Stimulated activated CD8-positive, alpha-beta memory T cell treated with anti-CD3 and anti-CD28 coated beads, Interleukin-4, amount 100 ng/mL, for 48 hours (primary cell): ENCODE data around the gene ZNF3.
A peak's percentile ranks its signal among the peaks of the same experiment; 100 is the strongest.
"Not testable (repeated sequence)": the region's sequence is repeated elsewhere in the genome, so short reads cannot be mapped to it uniquely, and the experiment has no call there.

ENCODE experiments used
- DNase-seq: peaks from one replicate; pipeline ENCODE4 v3.0.0-alpha.2; 2020

The ZNF3 gene

DNA sequence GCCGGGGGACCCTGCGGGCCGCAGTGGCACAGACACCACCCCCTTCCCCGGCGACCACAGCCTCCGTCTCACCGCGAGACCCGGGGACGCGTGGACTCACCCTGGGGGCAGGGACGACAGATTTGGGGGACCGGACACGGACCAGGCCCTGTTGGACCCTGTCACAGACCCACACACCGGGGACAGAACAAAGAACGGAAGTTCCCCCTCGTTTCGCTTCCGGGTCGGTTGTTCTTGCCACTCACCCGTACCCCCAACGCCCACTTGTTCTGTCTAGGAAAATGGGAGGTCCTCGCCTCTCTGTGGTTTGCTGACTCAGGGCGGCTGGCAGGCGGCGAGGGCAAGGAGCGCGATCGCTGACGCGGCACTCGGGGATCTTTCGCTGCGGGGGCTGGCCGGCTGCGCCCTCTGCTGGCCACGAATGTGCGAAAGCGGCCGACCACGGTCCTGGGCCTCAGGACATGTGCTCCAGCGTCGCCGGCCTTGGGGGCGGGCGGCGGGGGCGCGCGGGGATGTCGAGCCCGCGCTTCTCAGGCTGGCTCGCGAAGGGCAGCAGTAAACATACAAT, at the start of gene ZNF3:
Gene ZNF3, minus strand, starts transcription at position 189 of the 568 bp plus-strand sequence. CDS start 4,366 bp downstream, outside the sequence.
- DNase-seq: peak; percentile 98

DNA sequence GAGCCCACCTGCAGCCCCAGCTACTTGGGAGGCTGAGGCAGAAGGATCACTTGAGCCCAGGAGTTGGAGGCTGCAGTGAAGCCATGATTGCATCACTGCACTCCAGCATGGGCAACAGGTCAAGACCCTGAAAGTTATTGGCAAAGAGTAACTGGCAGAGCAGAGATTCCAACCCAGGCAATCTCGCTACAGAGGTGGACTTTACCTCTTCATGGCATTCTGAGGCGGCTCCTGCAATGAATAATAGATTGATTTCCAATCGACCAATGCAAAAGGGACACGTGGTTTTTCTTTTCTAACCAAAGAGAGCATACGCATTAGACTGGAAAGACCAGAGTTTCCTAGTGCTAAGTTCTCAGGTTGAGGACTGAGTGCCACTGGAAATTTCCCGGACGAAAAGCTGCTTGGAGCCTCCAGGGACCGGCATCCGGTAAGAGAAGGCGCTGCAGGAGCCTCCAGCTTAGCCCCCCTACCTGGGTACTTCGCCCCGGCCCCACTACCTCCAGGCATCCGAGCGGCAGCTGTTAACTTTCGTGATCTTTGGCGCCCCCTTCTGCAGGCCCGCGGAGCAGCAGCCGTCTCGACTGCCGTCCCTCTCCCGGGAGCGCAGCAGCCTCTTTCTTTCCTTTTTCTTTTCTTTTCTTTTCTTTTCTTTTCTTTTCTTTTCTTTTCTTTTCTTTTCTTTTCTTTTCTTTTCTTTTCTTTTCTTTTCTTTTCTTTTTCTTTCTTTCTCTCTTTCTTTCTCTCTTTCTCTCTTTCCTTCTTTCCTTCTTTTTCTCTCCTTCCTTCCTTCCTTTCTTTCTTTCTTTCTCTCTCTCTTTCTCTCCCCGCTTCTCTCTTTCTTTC, 49.3 kb upstream of the ZNF3 start:
- peak; percentile 94 for DNase-seq

DNA sequence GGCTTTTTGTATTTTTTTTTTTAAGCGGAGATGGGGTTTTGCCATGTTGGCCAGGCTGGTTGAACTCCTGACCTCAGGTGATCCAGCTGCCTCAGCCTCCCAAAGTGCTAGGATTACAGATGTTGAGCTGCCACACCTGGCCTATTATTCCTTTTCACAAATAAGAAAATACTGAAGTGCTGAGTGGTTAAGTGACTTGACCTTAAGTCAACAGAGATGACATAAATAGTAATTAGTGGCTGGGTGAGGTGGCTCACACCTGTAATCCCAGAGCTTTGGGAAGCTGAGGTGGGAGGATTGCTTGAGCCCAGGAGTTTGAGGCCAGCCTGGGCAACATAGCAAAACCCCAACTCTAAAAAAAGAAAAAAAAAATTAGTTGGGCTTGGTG, 48.7 kb upstream of the ZNF3 start:
- not testable (repeated sequence) for DNase-seq

DNA sequence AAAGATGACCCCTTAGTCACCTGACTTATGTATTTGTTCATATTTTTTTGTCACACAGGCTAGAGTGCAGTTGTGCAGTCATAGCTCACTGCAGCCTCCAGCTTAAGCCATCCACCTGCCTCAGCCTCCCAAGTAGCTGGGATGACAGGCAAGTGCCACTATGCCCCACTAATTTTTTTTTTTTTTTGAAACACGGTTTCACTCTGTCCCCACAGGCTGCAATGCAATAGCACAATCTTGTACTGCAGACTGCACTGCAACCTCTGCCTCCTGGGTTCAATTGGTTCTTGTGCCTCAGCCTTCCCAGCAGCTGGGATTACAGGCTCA, 47.1 kb upstream of the ZNF3 start:
- no peak for DNase-seq

DNA sequence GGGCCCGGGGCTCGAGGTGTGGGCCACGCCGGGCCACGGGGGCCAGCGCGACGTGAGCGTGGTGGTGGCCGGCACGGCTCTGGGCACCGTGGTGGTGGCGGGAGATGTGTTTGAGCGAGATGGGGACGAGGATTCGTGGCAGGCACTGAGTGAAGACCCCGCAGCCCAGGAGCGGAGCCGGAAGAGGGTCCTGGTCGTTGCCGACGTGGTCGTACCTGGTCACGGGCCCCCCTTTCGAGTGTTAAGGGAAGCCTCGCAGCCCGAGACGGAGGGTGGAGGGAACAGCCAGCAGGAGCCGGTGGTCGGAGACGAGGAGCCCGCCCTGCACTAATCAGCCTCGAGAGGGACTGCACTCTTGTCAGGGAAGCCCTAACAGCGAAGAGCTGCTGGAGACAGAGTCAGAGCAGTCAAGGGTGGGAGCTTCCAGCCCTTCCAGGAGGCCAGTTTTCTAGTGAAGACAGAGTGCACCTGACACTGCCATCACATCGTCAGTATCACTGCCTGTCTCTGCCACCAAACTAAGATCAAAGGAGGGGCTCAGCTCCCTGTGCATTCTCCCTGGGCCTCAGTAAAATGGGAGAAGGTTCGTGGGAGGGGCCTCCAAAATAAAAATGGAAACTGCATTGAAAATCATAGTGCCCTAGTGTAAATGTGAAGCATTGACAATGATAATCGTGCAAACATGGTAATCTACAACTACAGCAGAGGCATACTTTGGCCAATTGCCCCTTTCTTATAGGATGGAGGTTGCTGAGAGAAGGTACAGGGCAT, 46.5 kb upstream of the ZNF3 start:
- DNase-seq: peak; percentile 43

DNA sequence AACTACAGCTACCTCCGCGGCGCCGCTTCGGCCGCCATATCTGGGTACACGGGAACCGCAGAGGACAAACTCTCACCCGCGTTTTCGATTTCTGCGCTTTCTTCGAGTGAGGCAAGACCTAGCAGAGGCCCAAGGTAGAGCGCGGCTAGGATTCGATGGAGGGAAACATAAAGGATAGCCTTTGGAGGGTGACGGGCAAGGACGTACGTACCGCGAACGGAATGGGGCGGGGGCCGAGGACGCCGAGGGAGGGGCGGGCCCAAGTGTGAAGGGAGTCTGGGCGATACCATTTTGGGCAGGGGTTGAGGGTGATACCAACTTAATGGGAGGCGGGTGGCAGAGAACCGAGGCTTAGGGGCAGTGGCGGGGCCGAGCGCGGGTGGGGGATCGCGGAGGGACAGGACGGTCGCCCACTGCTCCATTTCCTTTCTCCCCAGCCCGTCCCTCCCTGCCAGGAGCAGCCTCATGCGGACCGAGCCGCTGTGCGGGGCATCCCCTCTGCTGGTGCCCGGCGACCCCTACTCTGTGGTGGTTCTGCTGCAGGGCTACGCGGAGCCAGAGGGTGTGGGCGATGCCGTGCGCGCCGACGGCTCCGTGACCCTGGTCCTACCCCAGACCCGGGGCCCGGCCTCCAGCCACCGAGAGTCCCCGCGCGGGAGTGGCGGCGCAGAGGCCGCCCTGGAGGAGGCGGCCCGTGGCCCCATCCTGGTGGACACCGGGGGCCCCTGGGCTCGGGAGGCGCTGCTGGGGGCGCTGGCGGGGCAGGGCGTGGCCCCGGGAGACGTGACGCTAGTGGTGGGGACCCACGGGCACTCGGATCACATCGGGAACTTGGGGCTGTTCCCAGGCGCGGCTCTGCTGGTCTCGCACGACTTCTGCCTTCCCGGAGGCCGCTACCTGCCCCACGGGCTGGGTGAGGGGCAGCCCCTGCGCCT, 45.7 kb upstream of the ZNF3 start, which contains the start of gene MBLAC1:
Gene MBLAC1, plus strand, starts transcription at position 37 of the 935 bp plus-strand sequence. Its CDS starts 429 bp downstream, at position 466.
- peak; percentile 96 for DNase-seq

DNA sequence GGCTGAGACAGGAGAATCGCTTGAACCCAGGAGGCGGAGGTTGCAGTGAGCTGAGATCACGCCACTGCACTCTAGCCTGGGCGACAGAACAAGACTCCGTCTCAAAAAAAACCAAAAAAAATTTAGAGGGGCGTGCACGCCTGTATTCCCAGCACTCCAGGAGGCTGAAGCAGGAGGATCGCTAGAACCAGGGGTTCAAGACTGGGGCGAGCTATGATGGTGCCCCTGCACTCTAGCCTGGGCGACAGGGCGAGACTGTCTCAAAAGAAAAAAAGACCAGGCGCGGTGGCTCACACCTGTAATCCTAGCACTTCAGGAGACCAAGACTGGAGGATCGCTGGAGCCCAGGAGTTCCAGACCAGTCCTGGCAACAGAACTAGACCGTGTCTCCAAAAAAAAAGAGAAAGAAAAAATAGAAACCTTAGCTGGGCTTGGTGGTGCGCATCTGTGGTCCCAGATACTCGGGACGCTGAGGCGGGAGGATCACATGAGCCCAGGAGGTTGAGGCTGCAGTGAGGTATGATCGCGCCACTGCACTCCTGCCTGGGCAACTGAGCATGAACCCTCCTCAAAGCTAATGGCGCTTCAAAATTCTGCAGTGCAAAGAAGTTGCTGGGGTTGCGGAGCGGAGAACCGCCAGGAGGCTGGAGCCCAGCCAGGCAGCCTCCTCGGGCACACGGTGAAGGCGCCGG, 44.9 kb upstream of the ZNF3 start:
- DNase-seq: no peak

DNA sequence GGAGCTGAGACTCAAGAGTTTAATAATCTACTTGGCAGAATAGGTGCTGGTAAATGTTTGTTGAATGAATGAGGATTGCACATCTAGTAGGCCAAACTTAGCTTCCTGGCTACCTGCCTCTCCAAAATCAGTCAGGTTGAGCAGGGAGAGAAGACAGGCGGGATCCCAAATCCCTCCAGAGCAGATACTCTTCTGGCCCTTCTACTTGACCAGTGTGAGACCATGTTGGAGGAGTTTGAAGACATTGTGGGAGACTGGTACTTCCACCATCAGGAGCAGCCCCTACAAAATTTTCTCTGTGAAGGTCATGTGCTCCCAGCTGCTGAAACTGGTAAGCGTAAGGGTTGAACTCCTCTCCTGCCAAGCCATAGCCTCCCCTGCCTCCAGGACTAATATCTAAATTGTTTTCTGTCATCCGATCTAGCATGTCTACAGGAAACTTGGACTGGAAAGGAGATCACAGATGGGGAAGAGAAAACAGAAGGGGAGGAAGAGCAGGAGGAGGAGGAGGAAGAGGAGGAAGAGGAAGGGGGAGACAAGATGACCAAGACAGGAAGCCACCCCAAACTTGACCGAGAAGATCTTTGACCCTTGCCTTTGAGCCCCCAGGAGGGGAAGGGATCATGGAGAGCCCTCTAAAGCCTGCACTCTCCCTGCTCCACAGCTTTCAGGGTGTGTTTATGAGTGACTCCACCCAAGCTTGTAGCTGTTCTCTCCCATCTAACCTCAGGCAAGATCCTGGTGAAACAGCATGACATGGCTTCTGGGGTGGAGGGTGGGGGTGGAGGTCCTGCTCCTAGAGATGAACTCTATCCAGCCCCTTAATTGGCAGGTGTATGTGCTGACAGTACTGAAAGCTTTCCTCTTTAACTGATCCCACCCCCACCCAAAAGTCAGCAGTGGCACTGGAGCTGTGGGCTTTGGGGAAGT, 43.0 kb upstream of the ZNF3 start:
- DNase-seq: no peak

DNA sequence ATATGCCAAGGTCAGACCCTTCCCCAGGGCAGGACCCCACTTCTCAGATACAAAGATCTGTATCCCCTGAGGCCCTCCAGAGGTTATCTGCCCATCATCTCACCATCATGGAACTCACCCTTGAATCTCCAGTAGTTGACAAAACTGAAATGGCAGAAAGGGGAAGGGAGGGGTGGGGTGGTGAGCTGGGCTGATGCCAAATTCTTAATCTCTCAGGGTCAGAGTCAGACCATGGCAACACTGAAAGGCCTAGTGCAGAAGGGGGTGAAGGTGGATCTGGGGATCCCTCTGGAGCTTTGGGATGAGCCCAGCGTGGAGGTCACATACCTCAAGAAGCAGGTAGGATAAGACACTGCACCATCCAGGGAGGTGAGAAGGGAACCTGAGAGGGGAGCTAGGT, 41.0 kb upstream of the ZNF3 start:
- DNase-seq: no peak

DNA sequence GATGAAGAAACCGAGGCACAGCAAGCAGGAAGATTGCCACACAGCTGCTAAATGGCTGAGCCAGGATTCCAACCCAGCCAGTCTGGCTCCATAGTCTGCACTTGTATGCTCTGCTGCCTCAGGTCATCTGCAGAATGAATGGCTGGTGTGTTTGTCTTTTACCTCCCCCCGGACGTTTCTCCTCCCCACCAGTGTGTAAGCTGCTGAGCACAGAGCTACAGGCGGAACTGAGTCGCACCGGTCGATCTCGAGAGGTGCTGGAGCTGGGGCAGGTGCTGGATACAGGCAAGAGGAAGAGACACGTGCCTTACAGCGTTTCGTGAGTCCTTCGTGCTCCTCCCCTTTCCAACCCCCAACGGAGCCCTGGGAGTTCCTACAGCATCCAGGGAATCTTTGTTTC, 40.5 kb upstream of the ZNF3 start:
- DNase-seq: no peak

DNA sequence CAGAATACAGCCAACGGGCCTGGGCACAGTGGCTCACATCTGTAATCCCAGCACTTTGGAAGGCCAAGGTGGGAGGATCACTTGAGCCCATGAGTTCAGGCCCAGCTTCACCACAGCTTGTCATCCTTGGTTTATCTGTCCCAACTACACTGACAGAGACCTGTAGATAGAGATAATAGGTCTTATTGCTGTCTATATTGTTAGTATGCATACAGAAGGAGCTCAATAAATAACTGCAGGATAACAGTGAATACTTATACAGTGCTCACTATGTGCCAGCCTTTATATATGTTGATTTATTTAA, 39.2 kb upstream of the ZNF3 start:
- no peak for DNase-seq

DNA sequence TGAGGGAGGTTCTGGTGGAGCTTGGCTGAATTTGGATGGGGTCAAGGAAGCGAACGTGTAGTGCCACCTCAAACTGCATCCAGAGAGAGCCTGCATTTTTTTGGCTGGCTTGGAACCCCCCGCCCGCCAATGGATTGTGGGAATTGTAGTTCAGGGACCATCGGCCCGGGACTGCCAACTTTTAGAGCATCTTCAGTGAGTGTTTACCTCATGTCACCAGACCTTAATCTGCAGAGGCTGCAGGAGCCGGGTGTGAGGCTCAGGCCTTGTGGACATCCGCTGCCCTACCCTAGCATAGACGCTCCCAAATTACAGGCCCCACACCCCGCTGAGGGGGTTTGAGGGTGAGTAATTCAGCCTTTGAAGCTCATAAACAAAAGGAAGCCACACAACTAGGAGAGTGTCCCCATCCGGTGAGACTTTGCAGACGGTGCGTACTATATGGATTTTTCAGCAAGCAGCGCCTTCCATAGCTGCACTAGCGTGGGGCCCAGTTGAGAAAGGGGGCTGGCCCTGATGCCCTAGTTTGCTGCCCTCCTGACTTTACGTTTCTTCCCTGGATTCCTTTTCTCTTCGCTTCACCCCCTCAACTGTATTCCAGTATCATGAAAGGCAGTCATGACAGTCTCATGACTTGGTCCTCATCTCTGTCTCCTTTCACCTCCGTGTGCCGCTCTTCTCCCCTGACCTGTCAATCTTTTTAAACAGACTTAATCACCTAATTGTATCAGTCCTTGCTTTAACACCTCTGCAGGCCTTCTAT, 38.6 kb upstream of the ZNF3 start:
- DNase-seq: peak; percentile 79

DNA sequence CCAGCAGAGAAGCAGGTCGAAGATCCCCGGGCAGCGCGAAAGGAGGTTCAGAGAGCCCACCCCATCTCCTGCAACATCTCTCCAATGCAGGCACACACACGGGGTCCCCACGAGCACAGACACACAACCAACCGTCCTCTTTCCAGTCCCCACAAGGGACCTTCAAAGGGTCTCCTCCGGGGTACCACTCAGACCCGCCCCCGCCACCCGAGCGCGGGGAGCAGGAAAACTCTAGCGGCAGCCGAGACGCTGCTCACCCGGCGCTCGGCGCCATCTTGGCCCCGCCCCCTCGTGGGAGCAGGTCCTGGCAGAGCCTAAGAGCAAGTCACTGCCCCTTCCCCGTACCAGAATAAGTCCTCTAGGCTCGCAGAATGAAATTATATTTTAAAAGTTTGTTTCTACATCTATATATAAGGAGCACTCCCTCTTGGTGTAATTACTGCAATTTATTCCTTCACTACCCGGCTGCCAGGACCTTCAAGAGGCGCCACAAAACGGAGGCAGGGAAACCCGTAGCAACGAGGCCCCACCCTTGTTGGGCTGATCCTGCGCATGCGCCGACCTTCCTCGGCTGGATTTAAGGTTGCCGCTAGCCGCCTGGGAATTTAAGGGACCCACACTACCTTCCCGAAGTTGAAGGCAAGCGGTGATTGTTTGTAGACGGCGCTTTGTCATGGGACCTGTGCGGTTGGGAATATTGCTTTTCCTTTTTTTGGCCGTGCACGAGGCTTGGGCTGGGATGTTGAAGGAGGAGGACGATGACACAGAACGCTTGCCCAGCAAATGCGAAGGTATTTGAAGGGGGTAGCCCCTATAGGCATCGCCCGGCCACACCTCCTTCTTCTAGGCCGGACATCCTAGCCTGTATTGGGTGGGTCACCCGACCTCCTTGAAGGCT, 37.8 kb upstream of the ZNF3 start, which contains the start of the genes CNPY4 and TAF6:
Gene CNPY4, plus strand, starts transcription at position 563 of the 898 bp plus-strand sequence. Its CDS starts 111 bp downstream, at position 674.
Gene TAF6, minus strand, starts transcription at position 287 of the 898 bp plus-strand sequence. CDS start 5,149 bp downstream, outside the sequence.
- DNase-seq: peak; percentile 97

DNA sequence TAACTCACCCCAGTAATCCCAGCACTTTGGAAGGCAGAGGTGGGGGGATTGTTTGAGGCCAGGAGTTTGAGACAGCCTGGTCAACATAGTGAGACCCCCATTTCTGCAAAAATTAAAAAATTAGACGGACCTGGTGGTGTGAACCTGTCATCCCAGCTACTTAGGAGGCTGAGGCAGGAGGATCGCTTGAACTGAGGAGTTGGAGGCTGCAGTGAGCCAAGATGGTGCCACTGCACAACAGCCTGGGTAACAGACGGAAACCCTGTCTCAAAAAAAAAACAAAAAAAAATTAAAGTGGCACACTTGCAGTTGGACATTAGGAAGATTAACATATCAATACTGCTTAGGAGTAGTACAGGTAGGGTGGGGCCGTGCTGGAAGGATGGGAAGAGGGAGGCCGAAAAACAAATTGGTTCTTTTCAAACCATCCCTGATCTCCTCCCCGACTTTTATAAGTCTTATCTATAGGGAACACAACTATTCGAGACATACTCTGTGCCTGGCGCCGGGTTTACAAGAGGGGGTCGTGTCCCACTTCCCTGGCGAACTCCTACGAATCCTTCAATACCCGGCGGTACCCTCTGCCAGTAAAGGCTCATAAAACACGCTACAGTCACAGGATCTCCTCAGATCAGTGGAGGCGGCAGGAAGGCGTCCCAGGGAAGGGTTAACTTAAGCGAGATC, 37.0 kb upstream of the ZNF3 start:
- DNase-seq: no peak

DNA sequence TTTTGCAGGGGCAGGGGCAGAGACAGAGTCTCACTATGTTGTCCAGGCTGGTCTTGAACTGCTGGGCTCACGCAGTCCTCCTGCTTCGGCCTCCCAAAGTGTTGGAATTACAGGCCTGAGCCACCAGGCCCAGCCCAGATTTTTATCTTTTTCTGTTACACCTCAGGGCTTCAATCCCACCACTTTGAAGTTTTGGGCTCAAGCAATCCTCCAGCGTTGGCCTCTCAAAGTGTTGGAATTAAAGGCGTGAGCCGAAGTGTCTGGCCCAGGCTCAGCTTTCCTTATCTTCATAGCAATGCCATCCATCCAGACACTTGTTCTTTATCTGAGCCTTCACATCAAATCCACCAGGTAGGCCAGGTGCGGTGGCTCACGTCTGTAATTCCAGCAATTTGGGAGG, 33.5 kb upstream of the ZNF3 start:
- DNase-seq: no peak

DNA sequence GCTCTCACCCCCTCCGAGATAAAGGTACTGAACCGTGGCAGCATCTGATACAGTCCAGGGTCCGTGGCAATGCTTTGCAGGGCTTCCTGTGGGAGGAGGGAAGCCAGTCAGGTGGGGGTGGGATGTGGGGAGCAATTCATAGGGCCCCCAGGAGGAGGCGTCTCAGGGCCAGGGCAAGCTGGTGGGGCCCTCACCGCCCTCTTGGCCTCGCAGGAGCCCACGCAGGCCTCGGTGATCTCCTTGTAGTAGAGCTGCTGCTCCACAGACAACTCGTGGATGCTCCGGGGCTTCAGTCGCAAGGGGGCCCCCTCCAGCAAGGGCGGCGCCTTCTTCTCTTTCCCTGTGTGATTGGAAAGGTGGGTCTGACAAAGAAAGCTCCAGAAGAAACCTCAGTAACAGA, 30.4 kb upstream of the ZNF3 start:
- DNase-seq: no peak

DNA sequence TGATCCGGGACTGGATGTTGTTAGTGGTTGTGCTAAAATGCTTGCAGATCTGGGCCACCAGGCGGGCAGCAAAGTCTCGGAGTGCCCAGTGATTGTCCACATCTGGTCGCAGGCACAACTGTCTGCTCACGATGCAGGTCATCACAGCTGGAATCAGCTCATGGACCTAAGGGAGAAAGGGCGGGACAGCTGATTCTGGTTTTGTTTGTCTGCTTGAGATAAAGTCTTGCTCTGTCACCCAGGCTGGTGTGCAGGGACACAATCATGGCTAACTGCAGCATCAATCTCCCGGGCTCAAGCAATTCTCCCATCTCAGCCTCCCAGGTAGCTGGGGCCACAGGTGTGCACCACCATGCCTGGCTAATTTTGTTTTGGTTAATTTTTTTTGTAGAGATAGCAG, 29.6 kb upstream of the ZNF3 start:
- no peak for DNase-seq

DNA sequence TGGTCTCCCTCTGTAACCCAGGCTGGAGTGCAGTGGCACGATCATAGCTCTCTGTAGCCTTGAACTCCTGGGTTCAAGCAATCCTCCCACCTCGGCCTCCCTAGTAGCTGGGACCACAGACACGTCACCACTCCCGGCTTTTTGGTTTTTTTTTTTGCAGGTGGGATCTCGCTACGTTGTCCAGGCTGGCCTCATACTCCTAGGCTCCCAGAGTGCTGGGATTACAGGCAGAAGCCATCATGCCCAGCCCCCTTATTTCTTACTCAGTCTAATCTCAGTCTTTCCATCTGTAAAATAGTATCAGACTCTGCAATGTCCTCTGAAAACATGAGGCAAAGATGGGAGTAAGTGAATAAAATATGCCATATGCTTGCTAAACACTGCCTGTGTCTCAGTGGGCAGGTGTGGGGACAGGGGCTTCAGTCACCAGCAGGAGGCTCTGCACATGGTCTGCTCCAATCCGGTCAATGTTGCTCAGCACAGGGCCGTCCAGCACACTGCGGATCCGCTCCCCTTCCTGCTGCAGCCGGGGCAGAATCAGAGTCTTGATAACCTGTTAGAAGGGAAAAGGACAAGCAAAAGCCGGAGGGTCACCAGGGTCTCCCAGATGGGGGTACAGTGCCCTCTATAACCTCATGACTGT, 28.1 kb upstream of the ZNF3 start:
- DNase-seq: no peak
